DOHH2 (cell line): ENCODE data around the gene SEC22C.

Experiments used
- H3F3A ChIP-seq: fragments of 200-600 bp; sonication (generic), shearing (Covaris generic); 2 replicates; pipeline ENCODE4 v1.6.0; 2016; ENCODE audit warnings: antibody characterized with exemption, mild to moderate bottlenecking; ENCODE audit not compliant: control insufficient read depth, insufficient read depth
- H3K27ac ChIP-seq: fragments of 200-600 bp; sonication (generic); 2 replicates; pipeline ENCODE4 v1.5.1; 2014; ENCODE audit warnings: low read depth, mild to moderate bottlenecking, low read length, moderate library complexity
- H3K27me3 ChIP-seq: fragments of 200-600 bp; sonication (generic); 2 replicates; pipeline ENCODE4 v1.6.1; 2014; ENCODE audit warnings: mild to moderate bottlenecking, low read length, mixed read lengths; ENCODE audit not compliant: control insufficient read depth
- H3K36me3 ChIP-seq: fragments of 200-600 bp; sonication (generic); 2 replicates; pipeline ENCODE4 v1.6.1; 2014; ENCODE audit warnings: mild to moderate bottlenecking, low read length, moderate library complexity, mixed read lengths; ENCODE audit not compliant: control insufficient read depth
- H3K4me1 ChIP-seq: fragments of 200-600 bp; sonication (generic); 2 replicates; pipeline ENCODE4 v1.6.1; 2014; ENCODE audit warnings: mild to moderate bottlenecking, low read length, mixed read lengths; ENCODE audit not compliant: control insufficient read depth
- H3K4me2 ChIP-seq: fragments of 200-600 bp; sonication (generic); 2 replicates; pipeline ENCODE4 v1.6.0; 2014; ENCODE audit warnings: mild to moderate bottlenecking, low read length, moderate library complexity
- H3K4me3 ChIP-seq: fragments of 200-600 bp; sonication (generic); 2 replicates; pipeline ENCODE4 v1.5.1; 2014; ENCODE audit warnings: mild to moderate bottlenecking, low read length, mixed read lengths
- H3K79me2 ChIP-seq: fragments of 200-600 bp; sonication (generic); 2 replicates; pipeline ENCODE4 v1.6.1; 2014; ENCODE audit warnings: mild to moderate bottlenecking, low read length, mixed read lengths; ENCODE audit not compliant: control insufficient read depth
- H3K9me2 ChIP-seq: fragments of 200-600 bp; sonication (generic); replicated peaks from 2 replicates; pipeline ENCODE4 v1.6.1; 2014; ENCODE audit warnings: mild to moderate bottlenecking, low read length, mixed read lengths; ENCODE audit not compliant: control insufficient read depth
- H3K9me3 ChIP-seq: fragments of 200-600 bp; sonication (generic); 2 replicates; pipeline ENCODE4 v1.6.1; 2014; ENCODE audit warnings: antibody characterized with exemption, low read length, mixed read lengths; ENCODE audit not compliant: control insufficient read depth, insufficient read depth
- H4K20me1 ChIP-seq: fragments of 200-600 bp; sonication (generic); 2 replicates; pipeline ENCODE4 v1.6.0; 2014; ENCODE audit warnings: low read depth, mild to moderate bottlenecking, antibody characterized with exemption, low read length, moderate library complexity; ENCODE audit not compliant: control insufficient read depth, insufficient read depth
- EZH2phosphoT487 ChIP-seq: fragments of 200-600 bp; sonication (generic); IDR thresholded peaks from 2 replicates; pipeline ENCODE4 v1.6.1; 2017; ENCODE audit warnings: borderline replicate concordance, mild to moderate bottlenecking, antibody characterized with exemption, low read length, moderate library complexity, mixed read lengths
- TF ChIP-seq, protein P1 (sequence below): fragments of 200-600 bp; sonication (generic); IDR thresholded peaks from one replicate; pipeline ENCODE4 v1.5.1; 2014; ENCODE audit warnings: antibody characterized with exemption, mild to moderate bottlenecking, low read depth, low read length; ENCODE audit not compliant: poor library complexity, severe bottlenecking

The SEC22C gene

GRCh38 chr3:42605546-42606173, 23.9 kb upstream of the SEC22C start:
- Histone ChIP-seq H4K20me1 (peaks cover 15% of the 10 kb centered on the region), H3K36me3 (peaks cover 81% of the 10 kb centered on the region), H3K27ac (no peak overlapping the region), H3K9me3 (no peaks in the 10 kb centered on the region), H3K4me2 (peak overlapping the region; percentile 31), H3K79me2 (peaks cover 99% of the 10 kb centered on the region), H3K4me1 (peaks cover 61% of the 10 kb centered on the region), H3K9me2 (no peaks in the 10 kb centered on the region), H3K4me3 (no peak overlapping the region), H3K27me3 (no peaks in the 10 kb centered on the region), H3F3A (peaks cover 9% of the 10 kb centered on the region)
- no peak for TF ChIP-seq EZH2phosphoT487
- TF ChIP-seq, protein P1, sequence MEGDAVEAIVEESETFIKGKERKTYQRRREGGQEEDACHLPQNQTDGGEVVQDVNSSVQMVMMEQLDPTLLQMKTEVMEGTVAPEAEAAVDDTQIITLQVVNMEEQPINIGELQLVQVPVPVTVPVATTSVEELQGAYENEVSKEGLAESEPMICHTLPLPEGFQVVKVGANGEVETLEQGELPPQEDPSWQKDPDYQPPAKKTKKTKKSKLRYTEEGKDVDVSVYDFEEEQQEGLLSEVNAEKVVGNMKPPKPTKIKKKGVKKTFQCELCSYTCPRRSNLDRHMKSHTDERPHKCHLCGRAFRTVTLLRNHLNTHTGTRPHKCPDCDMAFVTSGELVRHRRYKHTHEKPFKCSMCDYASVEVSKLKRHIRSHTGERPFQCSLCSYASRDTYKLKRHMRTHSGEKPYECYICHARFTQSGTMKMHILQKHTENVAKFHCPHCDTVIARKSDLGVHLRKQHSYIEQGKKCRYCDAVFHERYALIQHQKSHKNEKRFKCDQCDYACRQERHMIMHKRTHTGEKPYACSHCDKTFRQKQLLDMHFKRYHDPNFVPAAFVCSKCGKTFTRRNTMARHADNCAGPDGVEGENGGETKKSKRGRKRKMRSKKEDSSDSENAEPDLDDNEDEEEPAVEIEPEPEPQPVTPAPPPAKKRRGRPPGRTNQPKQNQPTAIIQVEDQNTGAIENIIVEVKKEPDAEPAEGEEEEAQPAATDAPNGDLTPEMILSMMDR, result no peak

GRCh38 chr3:42602961-42603360, 21.2 kb upstream of the SEC22C start:
- Histone ChIP-seq H3K9me2 (no peaks in the 10 kb centered on the region), H3K4me1 (peaks cover 52% of the 10 kb centered on the region), H3K4me2 (peak overlapping the region; percentile 68), H3K27ac (no peak overlapping the region), H3K27me3 (no peaks in the 10 kb centered on the region), H3K9me3 (no peaks in the 10 kb centered on the region), H3K36me3 (peaks cover 59% of the 10 kb centered on the region), H3F3A (peaks cover 16% of the 10 kb centered on the region), H4K20me1 (peaks cover 15% of the 10 kb centered on the region), H3K79me2 (peaks cover 73% of the 10 kb centered on the region), H3K4me3 (no peak overlapping the region)
- TF ChIP-seq, protein P1, result no peak
- TF ChIP-seq EZH2phosphoT487, result no peak

DNA sequence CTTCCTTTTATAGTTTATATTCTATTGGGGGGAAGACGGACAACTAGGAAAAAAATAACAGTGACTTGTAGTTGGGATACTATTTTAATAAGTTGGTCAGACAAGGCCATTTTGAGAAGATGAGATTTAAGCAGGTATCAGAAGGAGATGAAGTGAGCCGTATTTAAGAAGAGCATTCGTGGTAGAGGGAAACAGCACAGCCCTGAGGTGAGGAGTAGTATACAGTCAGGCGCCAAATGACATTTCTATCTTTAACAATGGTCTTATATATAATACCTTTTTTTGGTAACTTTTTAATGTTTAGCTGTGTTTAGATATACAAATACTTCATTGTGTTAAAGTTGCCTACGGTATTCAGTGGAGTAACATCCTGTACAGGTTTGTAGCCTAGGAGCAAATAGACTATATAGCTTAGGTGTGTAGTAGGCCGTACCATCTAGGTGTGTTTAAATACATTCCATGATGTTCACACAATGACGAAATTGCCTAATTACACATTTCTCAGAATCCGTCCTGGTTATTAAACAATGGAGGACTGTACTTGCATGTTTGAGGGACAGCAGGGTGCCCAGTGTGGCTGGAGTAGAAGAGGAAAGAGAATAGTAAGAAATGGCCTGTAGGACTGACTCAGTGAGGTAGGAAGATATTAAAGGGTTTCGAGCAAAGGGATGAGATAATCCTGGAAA, 20.3 kb upstream of the SEC22C start:
- H4K20me1 ChIP-seq, result peaks cover 15% of the 10 kb centered on the region
- H3K9me3 ChIP-seq, result no peaks in the 10 kb centered on the region
- H3K36me3 ChIP-seq, result peaks cover 60% of the 10 kb centered on the region
- H3K9me2 ChIP-seq, result no peaks in the 10 kb centered on the region
- peak overlapping the region; percentile 95 for H3K4me3 ChIP-seq
- peak overlapping the region; percentile 89 for H3K27ac ChIP-seq
- H3F3A ChIP-seq, result peaks cover 21% of the 10 kb centered on the region
- peak overlapping the region; percentile 68 for H3K4me2 ChIP-seq
- H3K79me2 ChIP-seq, result peaks cover 66% of the 10 kb centered on the region
- peaks cover 49% of the 10 kb centered on the region for H3K4me1 ChIP-seq
- TF ChIP-seq EZH2phosphoT487, result no peak
- TF ChIP-seq, protein P1, result peak; percentile 53
- H3K27me3 ChIP-seq, result no peaks in the 10 kb centered on the region
